Stimulated activated CD4-positive, alpha-beta T cell treated with anti-CD3 and anti-CD28 coated beads, Interleukin-12 subunit alpha, Interleukin-12 subunit beta, amount 100 ng/mL, for 48 hours (primary cell): ENCODE results near the gene TCOF1.

Experiments
- DNase-seq, 3 donors: peaks; one replicate each; pipeline ENCODE4 v3.0.0-alpha.2; 2020; ENCODE audit warnings: low read depth in 2 of 3, low spot score in 1 of 3

Gene TCOF1, protein sequence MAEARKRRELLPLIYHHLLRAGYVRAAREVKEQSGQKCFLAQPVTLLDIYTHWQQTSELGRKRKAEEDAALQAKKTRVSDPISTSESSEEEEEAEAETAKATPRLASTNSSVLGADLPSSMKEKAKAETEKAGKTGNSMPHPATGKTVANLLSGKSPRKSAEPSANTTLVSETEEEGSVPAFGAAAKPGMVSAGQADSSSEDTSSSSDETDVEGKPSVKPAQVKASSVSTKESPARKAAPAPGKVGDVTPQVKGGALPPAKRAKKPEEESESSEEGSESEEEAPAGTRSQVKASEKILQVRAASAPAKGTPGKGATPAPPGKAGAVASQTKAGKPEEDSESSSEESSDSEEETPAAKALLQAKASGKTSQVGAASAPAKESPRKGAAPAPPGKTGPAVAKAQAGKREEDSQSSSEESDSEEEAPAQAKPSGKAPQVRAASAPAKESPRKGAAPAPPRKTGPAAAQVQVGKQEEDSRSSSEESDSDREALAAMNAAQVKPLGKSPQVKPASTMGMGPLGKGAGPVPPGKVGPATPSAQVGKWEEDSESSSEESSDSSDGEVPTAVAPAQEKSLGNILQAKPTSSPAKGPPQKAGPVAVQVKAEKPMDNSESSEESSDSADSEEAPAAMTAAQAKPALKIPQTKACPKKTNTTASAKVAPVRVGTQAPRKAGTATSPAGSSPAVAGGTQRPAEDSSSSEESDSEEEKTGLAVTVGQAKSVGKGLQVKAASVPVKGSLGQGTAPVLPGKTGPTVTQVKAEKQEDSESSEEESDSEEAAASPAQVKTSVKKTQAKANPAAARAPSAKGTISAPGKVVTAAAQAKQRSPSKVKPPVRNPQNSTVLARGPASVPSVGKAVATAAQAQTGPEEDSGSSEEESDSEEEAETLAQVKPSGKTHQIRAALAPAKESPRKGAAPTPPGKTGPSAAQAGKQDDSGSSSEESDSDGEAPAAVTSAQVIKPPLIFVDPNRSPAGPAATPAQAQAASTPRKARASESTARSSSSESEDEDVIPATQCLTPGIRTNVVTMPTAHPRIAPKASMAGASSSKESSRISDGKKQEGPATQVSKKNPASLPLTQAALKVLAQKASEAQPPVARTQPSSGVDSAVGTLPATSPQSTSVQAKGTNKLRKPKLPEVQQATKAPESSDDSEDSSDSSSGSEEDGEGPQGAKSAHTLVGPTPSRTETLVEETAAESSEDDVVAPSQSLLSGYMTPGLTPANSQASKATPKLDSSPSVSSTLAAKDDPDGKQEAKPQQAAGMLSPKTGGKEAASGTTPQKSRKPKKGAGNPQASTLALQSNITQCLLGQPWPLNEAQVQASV (N-terminal part only)

DNA sequence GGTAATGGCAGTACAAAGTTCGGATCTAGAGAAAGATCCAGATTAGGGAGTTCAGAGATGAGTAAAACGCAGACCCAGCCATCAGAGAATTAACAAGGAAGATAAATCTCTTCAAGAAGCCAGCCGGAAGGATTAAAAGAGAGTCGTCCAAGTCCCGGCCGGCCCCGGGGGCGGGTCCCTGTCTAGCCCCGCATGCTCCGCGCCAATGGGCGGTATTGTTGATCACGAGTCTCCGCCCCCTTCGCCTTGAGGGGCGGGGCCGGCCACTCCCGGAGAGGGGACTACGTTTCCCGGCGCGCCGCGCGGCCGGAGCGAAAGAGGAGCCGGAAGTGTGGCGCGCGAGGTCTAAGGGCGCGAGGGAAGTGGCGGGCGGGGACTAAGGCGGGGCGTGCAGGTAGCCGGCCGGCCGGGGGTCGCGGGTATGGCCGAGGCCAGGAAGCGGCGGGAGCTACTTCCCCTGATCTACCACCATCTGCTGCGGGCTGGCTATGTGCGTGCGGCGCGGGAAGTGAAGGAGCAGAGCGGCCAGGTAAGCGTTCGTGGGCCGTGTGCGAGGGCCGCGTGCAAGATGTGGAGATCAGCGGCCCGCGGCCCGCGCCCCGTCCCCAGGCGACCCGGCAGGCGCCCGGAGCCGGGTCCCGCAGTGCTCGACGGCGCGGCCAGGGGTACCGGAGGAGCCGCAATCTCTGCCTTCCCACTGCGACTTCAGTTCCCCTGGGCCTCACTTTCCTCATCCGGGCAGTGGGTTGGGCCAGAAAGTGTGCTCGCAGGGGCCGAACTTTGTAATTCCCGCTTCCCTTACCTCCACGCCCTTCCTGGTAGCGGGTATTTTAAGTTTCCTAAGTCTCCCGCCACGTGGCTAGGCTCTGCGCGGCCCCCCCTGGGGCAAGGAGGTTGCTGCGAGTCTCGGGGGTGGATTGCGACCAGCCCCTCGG, at the start of gene TCOF1:
Gene TCOF1, plus strand, starts transcription at position 372 of the 935 bp plus-strand sequence. Its CDS starts 50 bp downstream, at position 422.
- peak; percentile 94 to 97 (median 96) for DNase-seq

DNA sequence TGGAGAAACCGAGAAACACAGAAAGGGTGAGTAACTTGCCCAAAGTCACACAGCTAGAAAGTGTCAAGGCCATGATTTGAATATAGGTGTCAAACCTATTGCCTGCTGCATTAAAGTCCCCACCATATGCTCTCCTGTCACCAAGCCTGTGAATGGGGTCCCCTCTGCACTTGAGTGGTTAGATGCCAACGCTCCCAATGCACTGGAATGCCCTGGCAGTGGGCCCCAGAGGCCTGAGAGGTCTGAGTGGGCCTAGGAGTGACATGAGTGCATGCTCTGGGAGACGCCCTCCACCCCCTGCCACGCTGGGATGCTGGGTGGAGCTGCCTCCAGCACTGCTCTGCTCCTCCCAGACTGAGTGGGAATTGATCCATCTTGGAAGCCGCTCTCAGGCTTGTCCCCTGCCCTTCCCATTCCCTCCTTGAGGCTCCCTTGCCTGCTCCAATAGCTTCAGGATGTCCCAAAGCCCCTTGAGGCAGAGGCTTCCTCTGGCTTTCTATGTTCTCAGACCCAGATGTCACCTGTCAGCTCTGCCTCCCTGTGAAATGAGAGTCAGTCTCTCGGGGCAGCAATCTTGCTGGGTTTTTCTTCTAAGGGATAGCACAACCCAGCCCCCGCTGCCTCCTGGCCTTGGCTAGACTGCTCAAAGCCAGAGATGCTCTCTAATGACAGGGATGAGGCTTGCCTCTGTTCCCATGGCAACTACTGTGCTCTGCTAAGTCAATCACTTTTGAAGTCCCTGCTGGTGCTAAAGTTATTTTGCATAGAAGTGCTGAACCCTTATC, 48.2 kb upstream of the TCOF1 start:
- DNase-seq = no peak

DNA sequence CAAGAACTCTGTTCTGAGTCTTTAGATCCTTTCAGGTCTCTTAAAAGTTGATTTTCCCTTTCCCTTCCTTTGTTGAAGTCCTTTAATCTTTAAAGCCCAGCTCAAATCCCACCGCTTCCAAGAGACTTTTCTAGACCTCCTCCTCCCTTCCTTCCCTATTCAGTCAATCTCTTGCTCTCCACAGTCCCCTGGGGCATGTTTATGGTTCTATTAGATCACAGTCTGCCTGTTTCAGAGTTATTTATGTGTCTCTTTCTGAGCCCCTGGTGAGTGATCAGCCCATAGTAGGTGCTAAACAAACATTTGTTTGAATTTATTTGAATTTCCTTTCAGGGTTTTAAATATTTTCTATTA, 47.6 kb upstream of the TCOF1 start:
- DNase-seq = no peak

DNA sequence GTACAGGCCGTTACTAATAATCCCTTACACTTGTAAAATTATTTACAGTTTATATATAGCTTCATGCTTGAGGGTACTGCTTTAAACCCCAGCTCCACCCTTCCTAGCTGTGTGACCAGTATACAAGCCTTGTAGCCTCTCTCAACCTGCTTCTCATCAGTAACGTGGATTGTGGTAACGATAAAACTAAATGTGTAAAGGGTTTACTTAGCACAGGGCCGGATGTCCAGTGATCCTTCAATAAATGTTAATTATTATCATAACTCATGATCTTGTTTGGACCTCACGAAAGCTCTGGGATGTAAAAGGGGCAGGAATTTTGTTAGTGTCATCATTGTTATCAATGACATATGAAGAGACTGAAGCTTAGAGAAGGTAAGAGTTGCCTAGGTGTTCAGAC, 47.3 kb upstream of the TCOF1 start:
- DNase-seq = no peak

DNA sequence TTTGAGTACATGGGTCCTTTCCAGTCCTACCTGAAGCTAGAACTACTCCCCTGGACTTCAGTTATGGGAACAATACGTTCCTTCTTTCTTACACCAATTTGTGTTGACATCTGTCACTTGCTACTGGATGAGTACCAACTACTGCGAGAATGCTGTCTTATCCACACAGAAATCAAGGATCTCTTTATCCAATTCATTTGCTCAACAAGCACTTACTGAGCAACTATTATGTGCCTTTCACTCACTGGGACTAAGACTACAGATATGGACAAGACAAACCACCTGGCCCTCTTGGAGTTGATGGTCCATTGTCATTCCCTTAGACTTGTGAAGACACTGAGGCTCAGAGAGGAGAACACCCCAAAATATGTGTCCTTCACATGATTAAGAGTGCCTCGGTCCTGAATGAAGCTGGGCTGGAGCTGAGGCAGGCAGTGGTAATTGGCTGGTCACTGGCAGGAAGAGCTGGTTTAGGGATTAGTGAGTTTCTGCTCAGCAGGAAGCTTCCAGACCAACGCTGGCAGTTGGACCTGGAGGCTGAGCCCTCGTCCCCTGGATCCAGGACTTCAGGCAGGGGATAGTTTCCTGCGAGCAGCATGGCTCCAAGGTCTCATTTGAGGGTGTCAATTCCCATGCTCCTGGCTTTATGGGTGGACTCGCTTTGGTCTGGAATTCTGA, 46.3 kb upstream of the TCOF1 start:
- DNase-seq = no peak

DNA sequence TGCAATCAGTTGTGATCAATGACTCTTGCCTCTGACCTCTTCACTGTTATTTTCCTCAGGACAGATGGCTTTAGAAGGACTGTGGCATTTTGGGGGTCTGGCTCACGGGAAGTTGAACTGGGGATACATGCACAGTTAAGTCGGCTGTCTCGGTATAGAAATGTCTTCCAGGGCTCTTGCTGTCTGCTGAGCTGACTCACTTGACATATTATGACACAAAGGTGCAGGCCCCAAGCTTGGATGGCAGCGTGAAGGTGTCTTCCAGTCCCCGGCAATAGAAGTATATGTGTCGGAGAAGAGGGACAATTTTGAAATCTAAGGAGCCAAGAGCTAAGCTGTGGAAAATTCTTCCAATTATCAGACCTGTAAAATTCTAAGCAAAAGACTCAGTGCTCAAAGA, 45.0 kb upstream of the TCOF1 start:
- no peak for DNase-seq

DNA sequence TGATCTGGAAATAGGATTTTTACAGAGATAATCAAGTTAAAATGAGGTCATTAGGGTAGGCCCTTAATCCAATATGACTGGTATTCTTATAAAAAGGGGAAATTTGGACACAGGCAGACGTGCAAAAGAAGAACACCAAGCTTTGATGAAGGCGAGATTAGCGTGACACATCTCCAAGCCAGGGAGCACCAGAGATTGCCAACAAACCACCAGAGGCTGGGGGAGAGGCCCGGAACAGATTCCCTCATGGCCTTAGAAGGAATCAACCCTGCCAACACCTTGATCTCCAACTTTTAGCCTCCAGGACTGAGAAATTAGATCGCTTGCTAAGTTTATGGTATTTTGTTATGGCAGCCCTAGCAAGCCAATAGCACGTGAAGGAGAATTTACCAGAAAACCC, 44.0 kb upstream of the TCOF1 start:
- DNase-seq = no peak

DNA sequence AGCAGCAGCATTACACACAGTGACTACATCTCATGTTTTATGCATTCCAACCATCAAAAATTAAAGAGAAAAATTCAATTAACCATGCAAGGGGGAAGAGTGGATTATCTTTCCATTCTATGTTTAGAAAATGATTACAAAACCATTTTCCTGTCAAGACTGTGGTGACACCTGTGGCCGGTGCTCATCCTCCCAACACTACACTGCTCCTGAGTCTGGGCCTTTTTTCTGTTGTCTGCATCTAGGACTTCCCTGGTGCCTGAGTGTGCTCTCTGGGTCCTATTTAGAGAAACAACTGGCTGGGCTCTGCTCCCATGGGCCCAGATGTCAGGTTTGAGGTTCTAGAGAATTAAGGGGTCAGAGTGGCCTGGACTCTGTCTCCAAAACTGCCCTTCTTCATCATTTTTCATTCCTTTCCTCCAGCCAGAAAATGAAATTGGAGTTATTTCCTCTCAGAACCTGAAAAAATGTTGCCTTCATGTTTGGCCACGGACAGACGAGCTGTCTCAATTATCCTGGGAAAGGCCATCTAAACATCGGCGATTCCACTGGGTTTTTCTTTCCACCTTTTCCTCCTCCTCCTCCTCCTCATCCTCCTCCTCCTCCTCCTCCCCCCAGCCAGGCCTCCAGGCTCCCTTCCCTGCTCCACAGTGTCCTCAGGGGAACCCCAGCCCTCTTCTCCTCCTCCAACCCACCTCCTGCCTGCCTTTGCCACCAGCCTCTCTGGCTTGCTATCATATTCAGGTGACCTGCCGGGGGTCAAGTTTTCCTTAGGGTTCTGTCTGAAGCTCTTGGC, 43.4 kb upstream of the TCOF1 start:
- no peak for DNase-seq

DNA sequence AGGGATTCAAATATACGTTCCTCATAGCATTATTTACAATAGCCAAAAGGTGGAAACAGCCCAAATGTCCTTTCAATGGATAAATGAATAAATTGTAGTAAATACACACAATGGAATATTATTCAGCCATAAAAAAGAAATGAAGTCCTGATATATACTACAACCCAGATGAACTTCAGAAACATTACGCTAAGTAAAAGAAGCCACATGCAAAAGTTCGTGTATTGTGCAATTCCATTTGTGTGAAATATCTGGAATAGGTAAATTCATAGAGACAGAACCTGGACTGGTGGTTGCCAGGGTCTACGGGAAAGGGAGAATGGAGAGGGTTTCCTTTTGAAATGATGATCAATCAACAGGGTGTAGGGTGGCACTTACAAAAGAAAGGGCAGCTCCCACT, 42.3 kb upstream of the TCOF1 start:
- no peak for DNase-seq

DNA sequence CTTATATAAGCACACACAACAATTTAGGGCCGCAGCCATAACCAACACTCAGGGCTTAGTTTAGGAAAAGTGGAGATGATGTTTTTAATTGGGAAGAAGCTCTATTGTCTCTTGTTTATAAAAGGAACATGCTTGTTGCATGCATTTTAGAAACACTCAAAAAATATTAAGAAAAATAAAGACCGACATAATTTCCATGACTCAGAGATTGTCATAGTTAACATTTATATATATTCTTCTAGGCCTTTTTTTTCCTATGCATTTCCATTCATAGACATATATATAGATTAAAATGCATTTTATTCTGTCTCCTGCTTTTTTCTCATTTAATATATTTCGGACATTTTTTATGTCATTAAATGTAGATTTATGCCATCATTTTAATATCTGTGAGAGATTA, 41.2 kb upstream of the TCOF1 start:
- DNase-seq = no peak

DNA sequence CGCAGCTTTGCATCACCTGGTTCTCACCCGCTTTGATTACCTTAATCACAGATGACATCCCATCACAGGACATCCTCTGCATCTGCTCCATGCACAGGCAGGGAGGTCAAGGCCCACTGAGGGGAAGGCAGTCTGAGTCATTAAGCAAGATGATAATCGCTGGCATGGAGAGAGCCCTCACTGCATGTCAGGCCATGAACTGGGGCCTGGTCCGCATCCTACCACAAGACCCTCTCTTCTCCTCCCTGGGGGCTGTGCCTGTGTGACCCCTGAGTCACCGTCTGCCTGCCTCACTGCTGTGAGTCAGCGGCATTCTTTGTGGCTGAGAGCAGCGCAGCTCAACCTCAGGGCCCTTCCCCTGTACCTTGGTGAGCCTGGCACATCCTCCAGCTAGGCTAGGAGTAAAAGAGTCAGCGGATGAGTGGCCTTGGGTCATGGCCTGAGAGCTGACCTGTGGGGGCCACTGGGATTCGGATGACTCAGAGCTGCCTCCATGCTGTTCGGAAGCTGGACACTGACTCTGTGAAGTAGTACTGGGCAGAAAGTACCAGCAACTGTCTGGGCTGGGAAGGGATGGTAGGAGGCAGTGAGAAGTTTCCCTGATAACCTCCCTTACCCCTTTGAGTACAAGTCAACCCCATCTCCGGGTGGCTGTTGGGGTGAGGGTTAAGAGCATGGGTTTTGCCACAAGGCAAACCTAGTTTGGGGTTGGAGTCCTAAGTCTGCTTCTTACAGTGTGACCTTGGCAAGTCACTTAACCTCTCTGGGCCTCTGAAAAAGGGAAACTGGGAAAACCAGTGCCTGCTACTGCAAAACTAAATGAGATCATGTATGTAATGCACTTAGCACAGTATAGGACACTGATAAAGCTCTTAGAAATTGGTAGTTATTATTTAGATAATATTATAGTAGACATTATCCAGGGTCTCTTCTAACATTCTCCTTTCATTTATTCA, 40.2 kb upstream of the TCOF1 start:
- peak in 1 of 3 donors; percentile 2 for DNase-seq

DNA sequence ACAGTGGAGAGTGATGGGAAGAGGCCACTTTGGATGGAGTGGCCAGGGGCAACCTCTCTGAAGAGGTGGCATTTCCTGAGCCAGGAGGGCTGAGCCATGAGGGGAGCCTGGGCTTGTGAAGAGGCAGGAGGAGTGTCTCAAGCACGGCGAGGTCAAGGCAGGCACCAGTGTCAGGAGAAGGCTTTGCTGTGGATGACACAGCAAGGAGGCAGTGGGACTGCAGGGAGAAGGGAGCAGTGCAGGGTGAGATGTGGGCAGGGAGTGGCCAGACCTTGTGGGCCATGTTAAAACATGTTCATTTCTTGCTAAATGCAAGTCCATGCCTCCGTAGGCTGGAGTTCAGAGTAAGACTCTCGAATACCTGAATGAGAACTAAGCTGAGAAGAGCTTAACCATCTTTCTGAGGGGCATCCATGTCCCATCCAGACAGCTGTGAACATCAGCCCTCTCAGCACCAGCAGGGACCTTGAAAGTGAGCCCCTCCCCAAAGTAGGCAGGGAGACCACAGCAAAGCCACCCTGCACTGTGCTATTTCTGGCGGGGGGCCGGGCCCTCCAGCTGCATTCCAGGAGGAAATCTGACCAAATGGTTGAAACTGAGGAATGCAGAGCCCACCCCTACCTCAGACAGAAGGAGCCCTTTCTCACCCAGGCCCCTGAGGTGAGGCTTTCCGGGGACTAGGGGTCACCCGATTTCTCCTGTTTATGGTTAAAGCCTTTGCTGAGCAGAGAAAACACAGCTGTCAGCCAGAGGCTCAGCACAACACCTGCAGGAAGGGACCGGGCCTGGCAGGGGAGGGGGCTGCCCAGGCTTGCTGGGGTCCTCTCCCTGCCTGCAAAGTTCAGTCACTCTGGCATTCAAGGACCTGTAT, 38.6 kb upstream of the TCOF1 start:
- no peak for DNase-seq

DNA sequence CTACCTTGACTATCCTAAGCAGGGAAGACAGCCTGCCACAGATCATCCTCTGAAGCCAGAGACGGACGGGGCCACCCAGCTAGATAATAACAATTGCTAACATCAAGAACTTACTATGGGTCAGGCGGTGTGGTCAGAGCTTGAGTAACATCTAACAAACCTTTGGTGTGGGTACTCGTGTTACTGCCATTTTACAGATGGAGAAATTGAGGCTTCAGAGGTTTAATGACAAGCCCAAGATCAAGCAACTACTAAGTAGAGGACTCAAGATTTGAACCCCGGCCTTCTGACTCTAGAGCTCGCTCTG, 38.1 kb upstream of the TCOF1 start:
- DNase-seq = no peak

DNA sequence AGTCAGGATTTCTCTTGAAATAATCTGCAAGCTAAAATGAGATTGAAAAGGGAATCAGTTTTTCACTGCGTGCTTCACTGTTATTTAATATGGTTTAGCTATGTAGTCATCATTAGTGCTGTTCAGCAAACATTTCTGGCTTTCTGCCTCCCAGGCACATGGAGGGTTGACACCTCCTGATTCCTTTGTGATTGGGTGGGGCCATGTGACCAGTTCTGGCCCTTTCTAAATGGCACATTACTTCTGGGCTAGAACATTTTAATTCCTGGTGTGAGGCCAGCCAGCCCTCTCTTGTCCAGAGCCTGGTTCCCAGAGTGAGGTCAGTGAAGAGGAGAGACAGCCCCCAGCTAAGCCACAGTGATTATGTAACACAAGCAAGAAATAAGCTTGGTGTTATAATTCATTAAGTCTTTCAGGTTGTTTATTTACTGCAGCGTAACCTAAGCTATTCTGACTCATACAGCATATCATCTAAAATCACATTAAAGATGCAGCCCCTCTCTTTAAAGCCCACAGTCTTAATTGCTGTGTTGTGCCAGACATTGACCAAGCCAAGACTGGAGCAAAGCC, 37.4 kb upstream of the TCOF1 start:
- no peak for DNase-seq

DNA sequence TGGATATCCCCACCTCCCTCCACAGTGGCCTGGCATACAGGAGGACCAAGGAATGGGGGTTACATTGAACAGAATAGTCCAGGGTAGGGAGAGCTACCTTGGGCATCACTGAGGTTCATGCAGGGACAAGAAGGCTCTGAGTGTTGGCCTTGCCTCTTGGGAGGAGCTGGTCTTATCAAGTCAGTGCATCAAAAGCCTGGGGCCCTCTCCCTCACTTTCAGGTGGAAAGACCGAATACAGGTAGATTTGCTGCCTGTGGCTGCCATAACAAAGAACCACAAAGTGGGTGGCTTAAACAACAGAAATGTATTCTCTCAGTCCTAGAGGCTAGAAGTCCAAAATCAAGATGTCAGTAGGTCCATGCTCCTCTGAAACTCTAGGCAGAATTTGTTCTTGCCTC, 36.3 kb upstream of the TCOF1 start:
- no peak for DNase-seq

DNA sequence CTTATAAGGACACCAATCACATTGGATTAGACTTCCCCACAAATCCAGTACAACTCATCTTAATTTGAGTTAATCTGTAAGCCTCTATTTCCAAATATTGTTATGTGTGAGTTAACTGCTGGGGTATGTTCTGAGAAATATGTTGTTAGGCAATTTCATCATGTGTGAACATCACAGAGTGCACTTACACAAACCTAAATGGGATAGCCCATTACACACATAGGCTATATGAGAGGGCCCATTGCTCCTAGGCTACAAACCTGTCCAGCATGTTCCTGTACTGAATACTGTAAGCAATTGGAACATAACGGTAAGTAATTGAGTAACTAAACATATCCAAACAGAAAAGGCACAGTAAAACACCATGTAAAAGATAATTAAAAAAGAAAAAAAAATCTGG, 35.7 kb upstream of the TCOF1 start:
- DNase-seq = no peak
